HepG2 (cell line): Measurements from ENCODE around the gene ZNF839. TPM values are rescaled to one million over a fixed set of nuclear protein-coding genes. Genes with fewer than 3 reads are reported as not detected.

Source experiments
- ARNTL ChIP-seq: sonication (generic); formaldehyde crosslinking; IDR thresholded peaks from 2 replicates; pipeline ENCODE4 v1.4.0; 2020; ENCODE audit warnings: mild to moderate bottlenecking, missing genetic modification reagents
- CEBPZ ChIP-seq: IDR thresholded peaks from 2 replicates; pipeline ENCODE4 v1.6.1; 2012; ENCODE audit warnings: low read length, improper control_type of control experiment
- E2F1 ChIP-seq: sonication (generic); formaldehyde crosslinking; IDR thresholded peaks from 2 replicates; pipeline ENCODE4 v1.5.0; 2020; ENCODE audit warnings: missing genetic modification reagents
- ELF4 ChIP-seq: sonication (generic); formaldehyde crosslinking; IDR thresholded peaks from 2 replicates; pipeline ENCODE4 v1.5.0; 2020; ENCODE audit warnings: missing genetic modification reagents, mild to moderate bottlenecking, moderate library complexity, borderline replicate concordance
- KDM5B ChIP-seq: sonication (generic); formaldehyde crosslinking; IDR thresholded peaks from 2 replicates; pipeline ENCODE4 v1.4.0; 2020; ENCODE audit warnings: missing genetic modification reagents, mild to moderate bottlenecking, borderline replicate concordance
- KLF6 ChIP-seq: IDR thresholded peaks from 2 replicates; pipeline ENCODE4 v1.8.0; 2016; ENCODE audit warnings: missing biosample characterization, missing genetic modification reagents
- NFIC ChIP-seq: IDR thresholded peaks from 2 replicates; pipeline ENCODE4 v1.6.1; 2012; ENCODE audit warnings: mild to moderate bottlenecking, low read length, inconsistent platforms
- SATB2 ChIP-seq: sonication (generic); formaldehyde crosslinking; IDR thresholded peaks from 2 replicates; pipeline ENCODE4 v1.5.0; 2020; ENCODE audit warnings: missing genetic modification reagents
- SP2 ChIP-seq: sonication (generic); formaldehyde crosslinking; IDR thresholded peaks from 2 replicates; pipeline ENCODE4 v1.5.1; 2020; ENCODE audit warnings: mild to moderate bottlenecking, missing genetic modification reagents
- SSRP1 ChIP-seq: IDR thresholded peaks from 2 replicates; pipeline ENCODE4 v1.6.1; 2016; ENCODE audit warnings: control low read depth
- TEAD3 ChIP-seq: optimal IDR thresholded peaks from 2 replicates; pipeline ENCODE3; 2016; ENCODE audit warnings: borderline replicate concordance
- ZNF263 ChIP-seq: sonication (generic); formaldehyde crosslinking; IDR thresholded peaks from 2 replicates; pipeline ENCODE4 v1.4.0; 2020; ENCODE audit warnings: missing genetic modification reagents
- ZNF331 ChIP-seq: sonication (generic); formaldehyde crosslinking; IDR thresholded peaks from 2 replicates; pipeline ENCODE4 v1.4.0; 2020; ENCODE audit warnings: missing genetic modification reagents
- ZNF646 ChIP-seq: sonication (generic); formaldehyde crosslinking; IDR thresholded peaks from 2 replicates; pipeline ENCODE4 v1.9.0; 2021; ENCODE audit warnings: mild to moderate bottlenecking, missing genetic modification reagents
- polyA plus RNA-seq, 8 experiments: library from polyadenylated mRNA; depleted of rRNA in 3 of 8; stranded (reverse) in 7 of 8; unstranded in 1 of 8; fragments of >200 nt; fragmentation: Illumina TruSeq in 4 of 8; extraction: Trizol in 4 of 8; gene quantifications; 2 replicates each; pipeline versions ENCODE4 v1.2.1 to v1.2.3, GENCODE V29; 2011 to 2016; ENCODE audit warnings: low read depth in 4 of 8, missing spikeins in 1 of 8, mixed read lengths in 1 of 8; ENCODE audit not compliant: insufficient read depth in 1 of 8
- total RNA-seq, 5 experiments: library from RNA; depleted of rRNA; stranded (reverse); fragments of >200 nt; fragmentation: Illumina TruSeq; extraction: Trizol; gene quantifications; 2 replicates each; pipeline ENCODE4 v1.2.3, GENCODE V29; 2016; ENCODE audit warnings: low read depth in 1 of 5
- TF ChIP-seq, protein P1 (sequence below): sonication (generic); formaldehyde crosslinking; IDR thresholded peaks from 2 replicates; pipeline ENCODE4 v1.5.1; 2020; ENCODE audit warnings: missing genetic modification reagents, mild to moderate bottlenecking, borderline replicate concordance
- TF ChIP-seq, protein P2 (sequence below): sonication (generic); formaldehyde crosslinking; IDR thresholded peaks from 2 replicates; pipeline ENCODE4 v1.8.1; 2023; ENCODE audit warnings: mild to moderate bottlenecking, moderate library complexity, missing genetic modification reagents

The ZNF839 gene
- total and polyA plus RNA-seq, 2 of the 13 experiments (the other 11 are each of a cell fraction or from before 2014, with no cell fraction given), result 11.1 to 12.8 TPM

DNA sequence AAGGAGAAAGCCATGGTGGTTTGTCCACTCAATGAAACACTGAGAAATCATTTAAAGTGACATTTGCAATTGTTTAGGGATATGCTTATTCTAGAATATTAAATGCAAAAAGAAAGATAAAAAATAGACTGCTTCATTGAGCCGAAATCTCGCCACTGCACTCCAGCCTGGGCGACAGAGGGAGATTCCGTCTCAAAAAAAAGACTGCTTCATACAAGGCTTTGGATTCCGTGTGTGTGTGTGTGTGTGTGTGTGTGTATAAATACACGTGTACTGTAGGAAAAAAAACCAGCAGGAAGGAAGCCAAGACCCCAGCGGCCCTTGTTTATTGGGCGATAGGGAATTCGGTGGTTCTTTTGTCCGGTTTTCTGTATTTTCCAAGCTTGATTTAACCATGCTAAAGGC is 3.2 kb upstream of the ZNF839 start (continued):
- TF ChIP-seq CEBPZ, result no peak
- TF ChIP-seq E2F1, result no peak
- 0 out of 2 replicates have a peak, but pooled peaks have one; percentile 3 for TF ChIP-seq NFIC
- TF ChIP-seq SSRP1 (CRISPR knock-in tag), result no peak
- TF ChIP-seq, protein P1, sequence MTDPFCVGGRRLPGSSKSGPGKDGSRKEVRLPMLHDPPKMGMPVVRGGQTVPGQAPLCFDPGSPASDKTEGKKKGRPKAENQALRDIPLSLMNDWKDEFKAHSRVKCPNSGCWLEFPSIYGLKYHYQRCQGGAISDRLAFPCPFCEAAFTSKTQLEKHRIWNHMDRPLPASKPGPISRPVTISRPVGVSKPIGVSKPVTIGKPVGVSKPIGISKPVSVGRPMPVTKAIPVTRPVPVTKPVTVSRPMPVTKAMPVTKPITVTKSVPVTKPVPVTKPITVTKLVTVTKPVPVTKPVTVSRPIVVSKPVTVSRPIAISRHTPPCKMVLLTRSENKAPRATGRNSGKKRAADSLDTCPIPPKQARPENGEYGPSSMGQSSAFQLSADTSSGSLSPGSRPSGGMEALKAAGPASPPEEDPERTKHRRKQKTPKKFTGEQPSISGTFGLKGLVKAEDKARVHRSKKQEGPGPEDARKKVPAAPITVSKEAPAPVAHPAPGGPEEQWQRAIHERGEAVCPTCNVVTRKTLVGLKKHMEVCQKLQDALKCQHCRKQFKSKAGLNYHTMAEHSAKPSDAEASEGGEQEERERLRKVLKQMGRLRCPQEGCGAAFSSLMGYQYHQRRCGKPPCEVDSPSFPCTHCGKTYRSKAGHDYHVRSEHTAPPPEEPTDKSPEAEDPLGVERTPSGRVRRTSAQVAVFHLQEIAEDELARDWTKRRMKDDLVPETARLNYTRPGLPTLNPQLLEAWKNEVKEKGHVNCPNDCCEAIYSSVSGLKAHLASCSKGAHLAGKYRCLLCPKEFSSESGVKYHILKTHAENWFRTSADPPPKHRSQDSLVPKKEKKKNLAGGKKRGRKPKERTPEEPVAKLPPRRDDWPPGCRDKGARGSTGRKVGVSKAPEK (CRISPR knock-in tag), result peak; percentile 65; the same call in 1 of the 2 replicates
- 0 out of 2 replicates have a peak, but pooled peaks have one; percentile 18 for TF ChIP-seq ELF4 (CRISPR knock-in tag)
- no peak for TF ChIP-seq TEAD3 (CRISPR knock-in tag)
- TF ChIP-seq KLF6 (CRISPR knock-in tag), result no peak
- TF ChIP-seq ZNF263 (CRISPR knock-in tag), result no peak
- no peak for TF ChIP-seq SP2 (CRISPR knock-in tag)
- TF ChIP-seq SATB2 (CRISPR knock-in tag), result no peak
- TF ChIP-seq ZNF331 (CRISPR knock-in tag), result no peak
- TF ChIP-seq, protein P2, sequence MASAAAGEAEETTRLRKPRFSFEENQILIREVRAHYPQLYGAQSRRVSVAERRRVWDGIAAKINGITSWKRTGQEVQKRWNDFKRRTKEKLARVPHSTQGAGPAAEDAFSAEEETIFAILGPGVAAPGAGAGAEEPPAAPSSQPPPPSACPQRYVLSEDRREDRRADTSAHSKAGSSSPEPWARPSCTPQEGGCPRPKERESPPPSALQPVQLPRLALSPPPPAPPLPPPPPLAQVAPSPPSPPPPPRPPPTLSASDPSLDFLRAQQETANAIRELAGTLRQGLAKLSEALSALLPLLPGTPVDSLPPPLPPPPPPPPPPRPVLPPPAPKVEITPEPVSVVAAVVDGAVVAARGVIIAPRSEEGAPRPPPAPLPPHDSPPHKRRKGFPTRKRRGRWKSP (CRISPR knock-in tag), result no peak
- TF ChIP-seq KDM5B (CRISPR knock-in tag), result no peak
- TF ChIP-seq ARNTL (CRISPR knock-in tag), result no peak
- peak; percentile 67; the same call in 1 of the 2 replicates for TF ChIP-seq ZNF646
